Liver (tissue), 9 donors: Measurements from ENCODE around the gene AMACR. TPM values are rescaled to one million over a fixed set of nuclear protein-coding genes. Genes with fewer than 3 reads are reported as not detected.
"Not testable (repeated sequence)": the region's sequence is repeated elsewhere in the genome, so short reads cannot be mapped to it uniquely, and the experiment has no call there.

Experiments
- DNase-seq: peaks from one replicate; pipeline ENCODE4 v3.0.0-alpha.2; 2017; ENCODE audit warnings: low spot score
- H3K27ac ChIP-seq, 2 donors: one replicate each; pipeline ENCODE4 v1.7.0; 2013; ENCODE audit warnings: inconsistent platforms in 2 of 2, low read length in 2 of 2, control low read depth in 1 of 2, low read depth in 1 of 2, mild to moderate bottlenecking in 1 of 2
- H3K27me3 ChIP-seq, 4 donors: one replicate each; pipeline versions ENCODE4 v1.6.1 to v1.7.0; 2013; ENCODE audit warnings: low read length in 3 of 4, inconsistent platforms in 1 of 4, mild to moderate bottlenecking in 1 of 4, moderate library complexity in 1 of 4; ENCODE audit not compliant: control insufficient read depth in 4 of 4, insufficient read depth in 4 of 4
- H3K36me3 ChIP-seq, 4 donors: one replicate each; pipeline versions ENCODE4 v1.6.1 to v1.7.0; 2013; ENCODE audit warnings: low read length in 3 of 4, mild to moderate bottlenecking in 3 of 4, low read depth in 1 of 4, moderate library complexity in 1 of 4; ENCODE audit not compliant: control insufficient read depth in 4 of 4, insufficient read depth in 3 of 4
- H3K4me1 ChIP-seq, 4 donors: one replicate each; pipeline versions ENCODE4 v1.6.1 to v1.7.0; 2013; ENCODE audit warnings: low read length in 3 of 4, mild to moderate bottlenecking in 3 of 4, moderate library complexity in 1 of 4; ENCODE audit not compliant: control insufficient read depth in 4 of 4, insufficient read depth in 4 of 4
- H3K4me3 ChIP-seq, 3 donors: one replicate each; pipeline versions ENCODE4 v1.6.1 to v1.7.0; 2013; ENCODE audit warnings: low read length in 3 of 3, control low read depth in 1 of 3, low read depth in 1 of 3, mild to moderate bottlenecking in 1 of 3
- H3K9ac ChIP-seq, 2 donors: one replicate each; pipeline ENCODE4 v1.7.0; 2013; ENCODE audit warnings: low read length in 2 of 2, mild to moderate bottlenecking in 2 of 2, moderate library complexity in 2 of 2, control low read depth in 1 of 2, low read depth in 1 of 2
- H3K9me3 ChIP-seq, 4 donors: one replicate each; pipeline versions ENCODE4 v1.6.1 to v1.7.0; 2013; ENCODE audit warnings: low read length in 3 of 4; ENCODE audit not compliant: control insufficient read depth in 4 of 4
- EGR1 ChIP-seq, 2 donors: IDR thresholded peaks; 2 replicates each; pipeline ENCODE4 v1.6.1; 2016 to 2018; ENCODE audit warnings: antibody characterized with exemption in 2 of 2, low read depth in 2 of 2
- FOXA1 ChIP-seq: IDR thresholded peaks from 2 replicates; pipeline ENCODE4 v1.6.1; 2016; ENCODE audit warnings: antibody characterized with exemption
- FOXA2 ChIP-seq: IDR thresholded peaks from 2 replicates; pipeline ENCODE4 v1.6.1; 2016; ENCODE audit warnings: antibody characterized with exemption
- GABPA ChIP-seq, 2 donors: IDR thresholded peaks in 1 of 2; conservative IDR thresholded peaks in 1 of 2; 2 replicates each; pipeline ENCODE4 v1.6.1; 2016; ENCODE audit warnings: antibody characterized with exemption in 2 of 2, mild to moderate bottlenecking in 1 of 2, moderate library complexity in 1 of 2
- HNF4A ChIP-seq, 2 donors: conservative IDR thresholded peaks; 2 replicates each; pipeline ENCODE4 v1.6.1; 2016; ENCODE audit warnings: antibody characterized with exemption in 2 of 2, mild to moderate bottlenecking in 2 of 2
- HNF4G ChIP-seq: IDR thresholded peaks from 2 replicates; pipeline ENCODE4 v1.6.1; 2016; ENCODE audit warnings: antibody characterized with exemption
- JUND ChIP-seq, 2 donors: IDR thresholded peaks; 2 replicates each; pipeline ENCODE4 v1.6.1; 2016; ENCODE audit warnings: antibody characterized with exemption in 2 of 2
- NR2F2 ChIP-seq: IDR thresholded peaks from 2 replicates; pipeline ENCODE4 v1.6.1; 2016; ENCODE audit warnings: antibody characterized with exemption
- RAD21 ChIP-seq, 2 donors: IDR thresholded peaks; 2 replicates each; pipeline ENCODE4 v1.6.1; 2016; ENCODE audit warnings: antibody characterized with exemption in 2 of 2, mild to moderate bottlenecking in 2 of 2
- RXRA ChIP-seq, 2 donors: IDR thresholded peaks; 2 replicates each; pipeline ENCODE4 v1.6.1; 2017 to 2018; ENCODE audit warnings: antibody characterized with exemption in 2 of 2, mild to moderate bottlenecking in 1 of 2
- SP1 ChIP-seq: IDR thresholded peaks from 2 replicates; pipeline ENCODE4 v1.6.1; 2018; ENCODE audit warnings: antibody characterized with exemption, mild to moderate bottlenecking
- WGBS: extraction: QIAGEN DNeasy Blood & Tissue Kit; methylation state at CpG from one replicate; pipeline ENCODE4 v1.1.7; 2013; 5-methylcytosine and 5-hydroxymethylcytosine counted together
- polyA plus RNA-seq, 2 donors: library from polyadenylated mRNA; stranded (reverse) in 1 of 2; unstranded in 1 of 2; fragments of 200-250 nt in 1 of 2; fragments of >200 nt in 1 of 2; fragmentation: Nextera tagmentation in 1 of 2; extraction: Ambion mirVana in 1 of 2; gene quantifications; one replicate each; pipeline versions ENCODE4 v1.2.1 to v1.2.3, GENCODE V29; 2013 to 2015
- total RNA-seq, 2 donors: library from RNA; depleted of rRNA; stranded (reverse); fragments of >200 nt; gene quantifications; one replicate each; pipeline ENCODE4 v1.2.3, GENCODE V29; 2014
- TF ChIP-seq, protein P1 (sequence below): IDR thresholded peaks from 2 replicates; pipeline ENCODE4 v1.6.1; 2016; ENCODE audit warnings: antibody characterized with exemption
- TF ChIP-seq, protein P2 (sequence below): IDR thresholded peaks from 2 replicates; pipeline ENCODE4 v1.6.1; 2016; ENCODE audit warnings: antibody characterized with exemption
- TF ChIP-seq, protein P3 (sequence below): fragments of 150-350 bp; IDR thresholded peaks from 2 replicates; pipeline ENCODE4 v1.5.1; 2017; ENCODE audit warnings: improper control_type of control experiment, low read depth, low read length; ENCODE audit not compliant: missing input control
- TF ChIP-seq, protein P4 (sequence below): IDR thresholded peaks from 2 replicates; pipeline ENCODE4 v1.6.1; 2016; ENCODE audit warnings: antibody characterized with exemption
- donor health status: healthy.
- donor health status: healthy.
- donor health status: healthy.
- donor health status: healthy.
- donor health status: healthy.

The AMACR gene
- total and polyA plus RNA-seq, 4 donors: 15.6 to 48.5 (median 31.7) TPM

DNA sequence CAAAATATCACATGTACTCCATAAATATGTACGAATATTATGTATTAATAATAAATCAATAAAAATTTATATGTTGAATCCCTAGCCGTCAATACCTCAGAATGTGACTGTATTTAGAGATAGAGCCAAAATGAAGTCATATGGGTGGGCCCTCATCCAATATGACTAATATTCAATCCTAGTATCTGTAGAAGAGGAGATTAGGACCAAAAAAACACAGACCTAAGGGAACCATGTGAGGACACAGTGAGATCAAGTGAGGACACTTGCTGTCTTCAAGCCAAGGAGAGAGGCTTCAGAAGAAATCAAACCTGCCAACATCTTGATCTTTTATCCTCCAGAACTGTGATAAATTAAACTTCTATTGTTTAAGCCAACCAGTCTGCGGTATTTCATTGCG lies 3.7 kb upstream of the AMACR start:
- 92% methylated on average over 4 of the region's 4 CpGs for WGBS
- Histone ChIP-seq H3K4me1 (peaks cover 0 to 47% (median 37%) of the 10 kb centered on the region in 4 donors), H3K27me3 (no peaks in the 10 kb centered on the region), H3K9me3 (no peaks in the 10 kb centered on the region), H3K27ac (no peak overlapping the region), H3K36me3 (no peaks in the 10 kb centered on the region), H3K4me3 (no peak overlapping the region), H3K9ac (no peak overlapping the region)
- TF ChIP-seq HNF4G (no peak), EGR1 (IDR thresholded peaks at IDR 0.05; ENCODE audit: low read depth in 2 of 2) (no peak), RXRA (IDR thresholded peaks at IDR 0.05) (no peak), GABPA (IDR thresholded peaks at IDR 0.05 in 1 of 2, conservative IDR thresholded peaks at IDR 0.05 in 1 of 2) (no peak), FOXA1 (no peak), FOXA2 (no peak), NR2F2 (no peak), RAD21 (IDR thresholded peaks at IDR 0.05) (no peak), HNF4A (conservative IDR thresholded peaks at IDR 0.05) (no peak), JUND (IDR thresholded peaks at IDR 0.05) (no peak)
- TF ChIP-seq, protein P1, sequence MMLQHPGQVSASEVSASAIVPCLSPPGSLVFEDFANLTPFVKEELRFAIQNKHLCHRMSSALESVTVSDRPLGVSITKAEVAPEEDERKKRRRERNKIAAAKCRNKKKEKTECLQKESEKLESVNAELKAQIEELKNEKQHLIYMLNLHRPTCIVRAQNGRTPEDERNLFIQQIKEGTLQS: no peak
- TF ChIP-seq, protein P2, sequence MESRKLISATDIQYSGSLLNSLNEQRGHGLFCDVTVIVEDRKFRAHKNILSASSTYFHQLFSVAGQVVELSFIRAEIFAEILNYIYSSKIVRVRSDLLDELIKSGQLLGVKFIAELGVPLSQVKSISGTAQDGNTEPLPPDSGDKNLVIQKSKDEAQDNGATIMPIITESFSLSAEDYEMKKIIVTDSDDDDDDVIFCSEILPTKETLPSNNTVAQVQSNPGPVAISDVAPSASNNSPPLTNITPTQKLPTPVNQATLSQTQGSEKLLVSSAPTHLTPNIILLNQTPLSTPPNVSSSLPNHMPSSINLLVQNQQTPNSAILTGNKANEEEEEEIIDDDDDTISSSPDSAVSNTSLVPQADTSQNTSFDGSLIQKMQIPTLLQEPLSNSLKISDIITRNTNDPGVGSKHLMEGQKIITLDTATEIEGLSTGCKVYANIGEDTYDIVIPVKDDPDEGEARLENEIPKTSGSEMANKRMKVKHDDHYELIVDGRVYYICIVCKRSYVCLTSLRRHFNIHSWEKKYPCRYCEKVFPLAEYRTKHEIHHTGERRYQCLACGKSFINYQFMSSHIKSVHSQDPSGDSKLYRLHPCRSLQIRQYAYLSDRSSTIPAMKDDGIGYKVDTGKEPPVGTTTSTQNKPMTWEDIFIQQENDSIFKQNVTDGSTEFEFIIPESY: no peak
- TF ChIP-seq, protein P3, sequence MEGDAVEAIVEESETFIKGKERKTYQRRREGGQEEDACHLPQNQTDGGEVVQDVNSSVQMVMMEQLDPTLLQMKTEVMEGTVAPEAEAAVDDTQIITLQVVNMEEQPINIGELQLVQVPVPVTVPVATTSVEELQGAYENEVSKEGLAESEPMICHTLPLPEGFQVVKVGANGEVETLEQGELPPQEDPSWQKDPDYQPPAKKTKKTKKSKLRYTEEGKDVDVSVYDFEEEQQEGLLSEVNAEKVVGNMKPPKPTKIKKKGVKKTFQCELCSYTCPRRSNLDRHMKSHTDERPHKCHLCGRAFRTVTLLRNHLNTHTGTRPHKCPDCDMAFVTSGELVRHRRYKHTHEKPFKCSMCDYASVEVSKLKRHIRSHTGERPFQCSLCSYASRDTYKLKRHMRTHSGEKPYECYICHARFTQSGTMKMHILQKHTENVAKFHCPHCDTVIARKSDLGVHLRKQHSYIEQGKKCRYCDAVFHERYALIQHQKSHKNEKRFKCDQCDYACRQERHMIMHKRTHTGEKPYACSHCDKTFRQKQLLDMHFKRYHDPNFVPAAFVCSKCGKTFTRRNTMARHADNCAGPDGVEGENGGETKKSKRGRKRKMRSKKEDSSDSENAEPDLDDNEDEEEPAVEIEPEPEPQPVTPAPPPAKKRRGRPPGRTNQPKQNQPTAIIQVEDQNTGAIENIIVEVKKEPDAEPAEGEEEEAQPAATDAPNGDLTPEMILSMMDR: no peak
- TF ChIP-seq, protein P4, sequence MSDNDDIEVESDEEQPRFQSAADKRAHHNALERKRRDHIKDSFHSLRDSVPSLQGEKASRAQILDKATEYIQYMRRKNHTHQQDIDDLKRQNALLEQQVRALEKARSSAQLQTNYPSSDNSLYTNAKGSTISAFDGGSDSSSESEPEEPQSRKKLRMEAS: no peak
- DNase-seq: no peak

DNA sequence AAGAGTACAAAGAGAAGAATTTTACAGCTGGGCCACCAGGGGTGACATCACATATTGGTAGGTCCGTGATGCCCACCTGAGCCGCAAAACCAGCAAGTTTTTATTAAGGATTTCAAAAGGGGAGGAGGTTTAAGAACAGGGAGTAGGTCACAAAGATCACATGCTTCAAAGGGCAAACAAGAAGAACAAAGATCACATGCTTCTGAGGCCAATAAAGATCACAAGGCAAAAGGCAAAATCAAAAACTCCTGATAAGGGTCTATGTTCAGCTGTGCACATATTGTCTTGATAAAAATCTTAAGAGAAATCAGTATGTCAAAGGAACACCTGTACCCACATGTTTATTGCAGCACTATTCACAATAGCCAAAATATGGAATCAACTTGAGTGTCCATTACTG lies 2.3 kb upstream of the AMACR start:
- WGBS: 36% methylated on average over 2 of the region's 2 CpGs
- not testable (repeated sequence) for H3K4me3 ChIP-seq, H3K36me3 ChIP-seq, H3K9ac ChIP-seq, H3K9me3 ChIP-seq, H3K27me3 ChIP-seq, DNase-seq
- H3K4me1 ChIP-seq: peaks cover 0 to 56% (median 46%) of the 10 kb centered on the region in 4 donors
- peak; percentile 19 to 49 for TF ChIP-seq RXRA (IDR thresholded peaks at IDR 0.05)
- TF ChIP-seq, protein P4: peak; percentile 7
- peak; percentile 35 to 61 for TF ChIP-seq HNF4A (conservative IDR thresholded peaks at IDR 0.05)
- peak overlapping the region in 1 of 2 donors; percentile 10 for H3K27ac ChIP-seq

DNA sequence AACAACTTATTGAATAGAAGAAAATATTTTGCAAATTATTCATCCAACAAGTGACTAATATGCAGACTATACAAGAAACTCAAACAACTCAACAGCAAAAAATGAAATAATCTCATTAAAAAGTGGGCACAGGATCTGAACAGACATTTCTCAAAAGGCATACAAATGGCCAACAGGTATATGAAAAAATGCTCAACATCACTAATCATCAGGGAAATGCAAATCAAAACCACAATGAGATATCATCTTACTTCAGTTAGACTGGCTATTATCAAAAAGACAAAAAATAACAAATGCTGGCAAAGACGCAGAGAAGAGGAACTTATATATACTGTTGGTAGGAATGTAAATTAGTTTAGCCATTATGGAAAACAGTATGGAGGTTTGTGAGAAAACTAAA lies 1.8 kb upstream of the AMACR start:
- Histone ChIP-seq H3K27me3 (no peaks in the 10 kb centered on the region), H3K4me3 (no peak overlapping the region), H3K36me3 (no peaks in the 10 kb centered on the region), H3K9ac (no peak overlapping the region), H3K27ac (no peak overlapping the region), H3K9me3 (no peaks in the 10 kb centered on the region), H3K4me1 (peaks cover 0 to 59% (median 46%) of the 10 kb centered on the region in 4 donors)
- DNase-seq: no peak
- WGBS: 79% methylated on average over 1 of the region's 1 CpG
- TF ChIP-seq, protein P2: no peak
- no peak for TF ChIP-seq RXRA (IDR thresholded peaks at IDR 0.05)
- no peak for TF ChIP-seq SP1
- TF ChIP-seq, protein P3: no peak
- no peak for TF ChIP-seq FOXA2
- no peak for TF ChIP-seq JUND (IDR thresholded peaks at IDR 0.05)
